ENCODE measurements around the gene HPCAL1. TPM values are rescaled to one million over a fixed set of nuclear protein-coding genes. Genes with fewer than 3 reads are reported as not detected.

Gene HPCAL1
- total and polyA plus RNA-seq, 3 experiments from 2014 or later = 44.1 to 96.3 (median 47.6) TPM

DNA sequence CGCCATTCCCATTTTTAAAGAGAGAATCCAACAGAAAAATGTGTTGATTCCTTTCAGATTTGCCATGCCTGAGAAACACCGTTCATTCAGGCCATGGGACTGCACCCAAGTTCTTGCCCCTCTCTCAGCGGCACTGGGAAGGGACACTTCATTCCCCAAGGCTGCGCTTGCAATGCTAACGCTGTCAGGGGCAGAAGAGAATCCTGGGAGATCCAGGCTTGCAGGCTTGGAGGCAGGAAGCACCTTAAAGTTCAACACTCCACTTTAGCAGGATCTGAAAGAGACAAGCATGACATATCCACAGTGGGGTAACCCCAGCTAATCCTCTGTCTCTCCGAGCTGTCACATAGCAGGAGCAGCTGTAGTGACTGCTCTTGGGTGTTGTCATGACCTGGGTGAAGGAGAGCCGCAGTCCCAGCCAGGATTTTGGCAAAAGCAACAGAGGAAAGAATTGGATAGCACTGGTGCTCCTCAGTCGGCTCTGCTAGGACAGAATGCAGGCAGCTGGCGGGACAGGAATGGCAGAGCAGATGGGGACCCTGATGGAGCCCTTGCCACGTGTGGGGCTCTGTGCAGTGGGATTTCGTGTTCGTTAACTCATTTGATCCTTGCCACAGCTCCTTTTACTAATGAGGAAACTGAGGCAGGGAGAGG lies 167.4 kb downstream of the HPCAL1 start:
- Mint-ChIP-seq H3K4me1 (no peaks in the 10 kb centered on the region), H3K9me3 (no peaks in the 10 kb centered on the region), H3K27me3 (peaks cover 7 to 9% of the 10 kb centered on the region in 2 donors), H3K36me3 (no peaks in the 10 kb centered on the region), H3K27ac (no peak overlapping the region), H3K4me3 (no peak overlapping the region)
- Histone ChIP-seq H3K36me3 (ENCODE audit: insufficient read depth, low read length) (no peaks in the 10 kb centered on the region), H3K9me3 (ENCODE audit: low read length) (no peaks in the 10 kb centered on the region), H3K27ac (ENCODE audit: low read depth, low read length) (no peak overlapping the region), H3K27me3 (ENCODE audit: insufficient read depth, low read length, poor library complexity, severe bottlenecking) (peaks cover 3% of the 10 kb centered on the region), H3K4me3 (ENCODE audit: low read length) (no peak overlapping the region), H3K4me1 (ENCODE audit: insufficient read depth, low read length) (no peaks in the 10 kb centered on the region)
- ChIA-PET CTCF (no interaction called here), POLR2A (no interaction called here)
- DNase-seq = no peak

DNA sequence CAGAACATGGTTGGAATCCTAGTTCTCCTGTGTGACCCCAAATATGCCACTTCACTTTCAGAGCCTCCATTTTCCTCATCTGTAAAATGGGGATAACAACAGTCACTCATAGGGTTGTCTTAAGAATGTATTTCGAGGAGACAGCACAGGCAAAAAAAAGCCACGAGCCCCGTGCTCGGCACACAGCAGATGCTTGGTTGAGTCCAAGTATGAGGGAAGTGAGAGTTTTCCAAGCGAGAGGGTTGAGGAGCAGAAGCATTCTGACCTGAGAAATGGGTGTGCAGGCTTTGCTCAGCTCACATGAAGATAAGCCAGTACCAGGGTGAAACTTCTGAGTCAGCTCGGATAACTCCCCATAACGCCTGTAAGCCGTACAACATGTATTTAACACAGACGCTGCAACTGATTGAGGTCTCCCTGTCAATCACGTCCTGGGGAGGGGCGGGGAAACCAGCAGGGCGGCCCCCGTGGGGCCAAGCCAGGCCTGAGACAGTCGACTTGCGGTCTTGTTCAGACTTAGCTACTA lies 168.4 kb downstream of the HPCAL1 start:
- Histone ChIP-seq H3K27me3 (ENCODE audit: insufficient read depth, low read length, poor library complexity, severe bottlenecking) (peaks cover 3% of the 10 kb centered on the region), H3K9me3 (ENCODE audit: low read length) (no peaks in the 10 kb centered on the region), H3K4me3 (ENCODE audit: low read length) (no peak overlapping the region), H3K4me1 (ENCODE audit: insufficient read depth, low read length) (no peaks in the 10 kb centered on the region), H3K36me3 (ENCODE audit: insufficient read depth, low read length) (no peaks in the 10 kb centered on the region), H3K27ac (ENCODE audit: low read depth, low read length) (no peak overlapping the region)
- DNase-seq = no peak
- Mint-ChIP-seq H3K9me3 (no peaks in the 10 kb centered on the region), H3K4me3 (no peak overlapping the region), H3K27me3 (peaks cover 3 to 4% of the 10 kb centered on the region in 2 donors), H3K4me1 (no peaks in the 10 kb centered on the region), H3K36me3 (no peaks in the 10 kb centered on the region), H3K27ac (peak overlapping the region in 1 of 8 donors; percentile 69)
- ChIA-PET CTCF (no interaction called here), POLR2A (no interaction called here)

- H3K4me3 ChIP-seq (ENCODE audit: low read length) = no peak overlapping the region
- H3K27ac ChIP-seq (ENCODE audit: low read depth, low read length) = no peak overlapping the region
- H3K4me1 ChIP-seq (ENCODE audit: insufficient read depth, low read length) = no peaks in the 10 kb centered on the region
- ChIA-PET CTCF (no interaction called here), POLR2A (no interaction called here)
- H3K4me3 Mint-ChIP-seq = no peak overlapping the region
- H3K27me3 Mint-ChIP-seq = peaks cover 0 to 1% of the 10 kb centered on the region in 2 donors
- H3K27me3 ChIP-seq (ENCODE audit: insufficient read depth, low read length, poor library complexity, severe bottlenecking) = no peaks in the 10 kb centered on the region
- no peak for DNase-seq
- H3K36me3 Mint-ChIP-seq = no peaks in the 10 kb centered on the region
- H3K36me3 ChIP-seq (ENCODE audit: insufficient read depth, low read length) = no peaks in the 10 kb centered on the region
- H3K9me3 ChIP-seq (ENCODE audit: low read length) = no peaks in the 10 kb centered on the region
- H3K9me3 Mint-ChIP-seq = no peaks in the 10 kb centered on the region
- H3K4me1 Mint-ChIP-seq = peaks cover 2 to 4% (median 2%) of the 10 kb centered on the region in 3 donors
- no peak overlapping the region for H3K27ac Mint-ChIP-seq
Observed at GRCh38 chr2:10471955-10472354, 169.3 kb downstream of the HPCAL1 start.

GRCh38 chr2:10473121-10473756 lies 170.5 kb downstream of the HPCAL1 start:
- Histone ChIP-seq H3K27me3 (ENCODE audit: insufficient read depth, low read length, poor library complexity, severe bottlenecking) (no peaks in the 10 kb centered on the region), H3K36me3 (ENCODE audit: insufficient read depth, low read length) (no peaks in the 10 kb centered on the region), H3K4me3 (ENCODE audit: low read length) (no peak overlapping the region), H3K4me1 (ENCODE audit: insufficient read depth, low read length) (no peaks in the 10 kb centered on the region), H3K27ac (ENCODE audit: low read depth, low read length) (no peak overlapping the region), H3K9me3 (ENCODE audit: low read length) (no peaks in the 10 kb centered on the region)
- peaks cover 0 to 2% of the 10 kb centered on the region in 2 donors for H3K27me3 Mint-ChIP-seq
- ChIA-PET CTCF (no interaction called here), POLR2A (interaction anchor here (0.5 kb wide), 1 partner anchor 8 kb away, joined by 5 read pairs; no protein-coding TSS in a partner anchor)
- no peak overlapping the region for H3K27ac Mint-ChIP-seq
- peaks cover 9 to 15% (median 14%) of the 10 kb centered on the region in 3 donors for H3K4me1 Mint-ChIP-seq
- no peaks in the 10 kb centered on the region for H3K9me3 Mint-ChIP-seq
- H3K36me3 Mint-ChIP-seq = no peaks in the 10 kb centered on the region
- no peak for DNase-seq
- no peak overlapping the region for H3K4me3 Mint-ChIP-seq

- Histone ChIP-seq H3K27ac (ENCODE audit: low read depth, low read length) (no peak overlapping the region), H3K9me3 (ENCODE audit: low read length) (no peaks in the 10 kb centered on the region), H3K4me1 (ENCODE audit: insufficient read depth, low read length) (no peaks in the 10 kb centered on the region), H3K4me3 (ENCODE audit: low read length) (no peak overlapping the region), H3K27me3 (ENCODE audit: insufficient read depth, low read length, poor library complexity, severe bottlenecking) (no peaks in the 10 kb centered on the region), H3K36me3 (ENCODE audit: insufficient read depth, low read length) (no peaks in the 10 kb centered on the region)
- Mint-ChIP-seq H3K4me1 (peaks cover 14 to 22% (median 14%) of the 10 kb centered on the region in 3 donors), H3K36me3 (no peaks in the 10 kb centered on the region), H3K4me3 (no peak overlapping the region), H3K27ac (peak overlapping the region in 1 of 8 donors; percentile 52), H3K9me3 (no peaks in the 10 kb centered on the region), H3K27me3 (peaks cover 0 to 2% of the 10 kb centered on the region in 2 donors)
- no peak for DNase-seq
- ChIA-PET CTCF (no interaction called here), POLR2A (interaction anchor here (0.6 kb wide), 1 partner anchor 394 kb away, joined by 3 read pairs; no protein-coding TSS in a partner anchor)
Observed at GRCh38 chr2:10475221-10475722, 172.6 kb downstream of the HPCAL1 start.

GRCh38 chr2:10475811-10476660 lies 173.3 kb downstream of the HPCAL1 start:
- Histone ChIP-seq H3K4me1 (ENCODE audit: insufficient read depth, low read length) (no peaks in the 10 kb centered on the region), H3K36me3 (ENCODE audit: insufficient read depth, low read length) (no peaks in the 10 kb centered on the region), H3K9me3 (ENCODE audit: low read length) (no peaks in the 10 kb centered on the region), H3K27ac (ENCODE audit: low read depth, low read length) (no peak overlapping the region), H3K27me3 (ENCODE audit: insufficient read depth, low read length, poor library complexity, severe bottlenecking) (no peaks in the 10 kb centered on the region), H3K4me3 (ENCODE audit: low read length) (no peak overlapping the region)
- Mint-ChIP-seq H3K27me3 (peaks cover 0 to 4% of the 10 kb centered on the region in 2 donors), H3K27ac (peak overlapping the region in 1 of 8 donors; percentile 84), H3K36me3 (no peaks in the 10 kb centered on the region), H3K9me3 (no peaks in the 10 kb centered on the region), H3K4me3 (no peak overlapping the region), H3K4me1 (peaks cover 14 to 22% (median 15%) of the 10 kb centered on the region in 3 donors)
- ChIA-PET CTCF (no interaction called here), POLR2A (no interaction called here)
- DNase-seq = no peak

GRCh38 chr2:10476723-10477442 lies 174.2 kb downstream of the HPCAL1 start:
- Mint-ChIP-seq H3K27ac (peak overlapping the region in 6 of 8 donors; percentile 6 to 82 (median 60)), H3K27me3 (peaks cover 0 to 4% of the 10 kb centered on the region in 2 donors), H3K9me3 (no peaks in the 10 kb centered on the region), H3K4me3 (no peak overlapping the region), H3K4me1 (peaks cover 14 to 22% (median 15%) of the 10 kb centered on the region in 3 donors), H3K36me3 (no peaks in the 10 kb centered on the region)
- ChIA-PET POLR2A (no interaction called here), CTCF (no interaction called here)
- Histone ChIP-seq H3K27ac (ENCODE audit: low read depth, low read length) (no peak overlapping the region), H3K27me3 (ENCODE audit: insufficient read depth, low read length, poor library complexity, severe bottlenecking) (no peaks in the 10 kb centered on the region), H3K9me3 (ENCODE audit: low read length) (no peaks in the 10 kb centered on the region), H3K4me3 (ENCODE audit: low read length) (no peak overlapping the region), H3K36me3 (ENCODE audit: insufficient read depth, low read length) (no peaks in the 10 kb centered on the region), H3K4me1 (ENCODE audit: insufficient read depth, low read length) (no peaks in the 10 kb centered on the region)
- no peak for DNase-seq
